GM12875 (cell line): ENCODE measurements around the gene NRXN2.

Source experiments
- H3K4me3 ChIP-seq: one replicate; pipeline ENCODE4 v1.5.1; 2011; ENCODE audit warnings: low read depth, low read length, control low read depth
- TF ChIP-seq, protein P1 (sequence below): IDR thresholded peaks from 2 replicates; pipeline ENCODE4 v1.5.1; 2011; ENCODE audit warnings: low read depth, mild to moderate bottlenecking, control low read depth, inconsistent platforms, low read length, moderate library complexity, borderline replicate concordance; ENCODE audit not compliant: insufficient read depth

The NRXN2 gene

DNA sequence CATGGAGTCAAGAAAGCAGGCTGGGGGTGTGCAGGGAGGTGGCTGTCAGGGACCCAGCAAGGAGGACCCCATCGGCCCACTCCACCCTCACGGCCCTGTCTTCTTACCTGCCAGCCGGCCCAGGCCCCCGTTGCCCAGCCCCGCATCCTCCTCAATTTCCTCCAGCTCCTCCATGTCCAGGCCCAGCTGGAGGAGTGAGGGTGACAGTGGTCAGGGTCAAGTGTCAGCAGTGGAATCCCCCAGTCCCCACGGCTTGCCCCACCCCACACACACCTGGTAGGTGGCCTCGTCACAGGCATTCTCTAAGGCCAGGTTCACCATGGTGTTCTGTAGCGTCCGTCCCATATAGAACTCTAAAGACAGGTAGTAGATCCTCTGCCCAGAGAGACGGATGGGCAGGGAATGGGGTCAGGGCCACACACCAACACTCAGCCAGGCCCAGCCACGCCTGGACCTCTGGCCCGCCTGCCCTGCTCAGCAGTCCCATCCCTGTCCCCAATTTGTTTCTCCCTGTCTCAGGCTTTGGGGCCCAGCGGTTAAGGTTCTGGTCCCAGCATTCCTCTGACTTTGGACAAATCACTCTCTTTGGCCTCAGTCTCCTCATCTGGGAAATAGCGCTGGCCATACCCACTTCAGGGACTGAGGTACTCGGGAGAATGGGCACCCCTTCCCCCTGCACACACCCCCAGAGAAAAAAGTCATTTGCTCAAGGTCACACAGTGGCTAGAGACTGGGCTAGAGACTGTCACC, 35.5 kb upstream of the NRXN2 start:
- TF ChIP-seq, protein P1, sequence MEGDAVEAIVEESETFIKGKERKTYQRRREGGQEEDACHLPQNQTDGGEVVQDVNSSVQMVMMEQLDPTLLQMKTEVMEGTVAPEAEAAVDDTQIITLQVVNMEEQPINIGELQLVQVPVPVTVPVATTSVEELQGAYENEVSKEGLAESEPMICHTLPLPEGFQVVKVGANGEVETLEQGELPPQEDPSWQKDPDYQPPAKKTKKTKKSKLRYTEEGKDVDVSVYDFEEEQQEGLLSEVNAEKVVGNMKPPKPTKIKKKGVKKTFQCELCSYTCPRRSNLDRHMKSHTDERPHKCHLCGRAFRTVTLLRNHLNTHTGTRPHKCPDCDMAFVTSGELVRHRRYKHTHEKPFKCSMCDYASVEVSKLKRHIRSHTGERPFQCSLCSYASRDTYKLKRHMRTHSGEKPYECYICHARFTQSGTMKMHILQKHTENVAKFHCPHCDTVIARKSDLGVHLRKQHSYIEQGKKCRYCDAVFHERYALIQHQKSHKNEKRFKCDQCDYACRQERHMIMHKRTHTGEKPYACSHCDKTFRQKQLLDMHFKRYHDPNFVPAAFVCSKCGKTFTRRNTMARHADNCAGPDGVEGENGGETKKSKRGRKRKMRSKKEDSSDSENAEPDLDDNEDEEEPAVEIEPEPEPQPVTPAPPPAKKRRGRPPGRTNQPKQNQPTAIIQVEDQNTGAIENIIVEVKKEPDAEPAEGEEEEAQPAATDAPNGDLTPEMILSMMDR, result no peak
- H3K4me3 ChIP-seq, result no peak overlapping the region

DNA sequence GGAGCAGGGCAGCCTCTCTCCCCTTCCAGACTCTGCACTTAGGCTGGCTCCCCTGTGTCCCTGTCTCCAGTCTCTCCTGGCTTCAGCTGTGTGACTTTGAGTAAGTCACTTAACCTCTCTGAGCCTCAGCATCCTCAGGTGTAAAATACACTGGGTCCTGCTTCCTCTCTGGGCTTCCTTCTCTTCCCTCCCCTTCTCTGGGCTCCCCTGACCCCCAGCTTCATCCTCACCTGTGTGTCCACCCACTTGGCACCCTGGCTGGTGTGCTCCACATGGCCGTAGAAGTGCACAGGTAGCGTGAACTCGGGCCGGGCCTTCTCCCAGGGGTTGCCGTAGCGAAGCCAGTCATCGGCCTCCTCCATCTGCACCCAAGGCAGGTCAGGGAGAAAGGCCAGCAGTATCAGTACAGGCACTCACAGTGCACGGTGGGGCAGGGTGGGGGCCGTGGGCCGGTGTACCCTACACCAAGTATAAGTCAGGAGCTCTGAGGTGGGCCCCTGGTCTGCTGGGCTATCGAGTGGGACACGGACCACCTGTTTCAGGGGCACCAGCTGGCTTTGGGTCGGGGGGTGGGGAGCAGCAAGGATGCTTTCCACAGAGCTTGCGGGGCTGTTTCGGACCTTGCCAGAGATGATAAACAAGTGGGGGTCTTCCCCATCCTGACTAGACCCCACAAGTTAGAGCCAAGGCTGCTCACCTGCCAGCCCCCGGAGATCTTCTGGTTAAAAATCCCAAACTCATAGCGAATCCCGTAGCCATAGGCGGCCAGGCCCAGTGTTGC, 34.7 kb upstream of the NRXN2 start:
- TF ChIP-seq, protein P1, result no peak
- no peak overlapping the region for H3K4me3 ChIP-seq

DNA sequence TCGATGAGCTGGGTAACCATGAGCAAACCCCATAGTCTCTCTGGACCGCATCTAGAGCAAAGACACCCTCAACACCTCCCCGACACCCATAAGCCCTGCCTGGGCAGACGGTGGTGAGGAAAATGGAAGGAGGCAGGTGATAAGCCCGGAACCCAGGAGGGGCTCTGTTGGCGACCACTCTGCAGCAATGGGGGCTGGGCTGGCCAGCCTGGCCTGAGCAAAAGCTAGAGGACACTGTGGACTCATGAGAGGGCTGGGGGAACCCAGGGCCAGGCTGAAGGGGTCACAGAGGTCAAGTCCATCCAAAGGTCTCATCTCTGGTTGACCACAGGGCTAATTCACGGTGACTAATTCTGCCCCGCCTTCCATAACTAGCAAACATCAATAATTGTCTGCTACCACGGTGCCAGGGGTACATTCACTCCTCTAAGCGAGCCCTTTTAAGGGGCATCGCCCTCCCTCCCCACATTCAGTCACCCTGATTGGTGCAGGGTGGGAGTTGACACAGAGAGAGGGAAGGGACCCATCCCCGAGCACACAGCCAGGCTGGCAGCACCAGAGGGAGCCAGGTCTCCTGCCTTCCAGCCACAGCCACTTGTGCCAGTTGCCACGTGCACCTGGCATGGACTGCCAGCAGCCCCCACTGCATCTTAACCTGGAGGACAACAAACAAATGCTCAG, 32.8 kb upstream of the NRXN2 start:
- TF ChIP-seq, protein P1, result no peak
- H3K4me3 ChIP-seq, result no peak overlapping the region

GRCh38 chr11:64754919-64755662, 32.1 kb upstream of the NRXN2 start:
- TF ChIP-seq, protein P1, result no peak
- H3K4me3 ChIP-seq, result no peak overlapping the region

DNA sequence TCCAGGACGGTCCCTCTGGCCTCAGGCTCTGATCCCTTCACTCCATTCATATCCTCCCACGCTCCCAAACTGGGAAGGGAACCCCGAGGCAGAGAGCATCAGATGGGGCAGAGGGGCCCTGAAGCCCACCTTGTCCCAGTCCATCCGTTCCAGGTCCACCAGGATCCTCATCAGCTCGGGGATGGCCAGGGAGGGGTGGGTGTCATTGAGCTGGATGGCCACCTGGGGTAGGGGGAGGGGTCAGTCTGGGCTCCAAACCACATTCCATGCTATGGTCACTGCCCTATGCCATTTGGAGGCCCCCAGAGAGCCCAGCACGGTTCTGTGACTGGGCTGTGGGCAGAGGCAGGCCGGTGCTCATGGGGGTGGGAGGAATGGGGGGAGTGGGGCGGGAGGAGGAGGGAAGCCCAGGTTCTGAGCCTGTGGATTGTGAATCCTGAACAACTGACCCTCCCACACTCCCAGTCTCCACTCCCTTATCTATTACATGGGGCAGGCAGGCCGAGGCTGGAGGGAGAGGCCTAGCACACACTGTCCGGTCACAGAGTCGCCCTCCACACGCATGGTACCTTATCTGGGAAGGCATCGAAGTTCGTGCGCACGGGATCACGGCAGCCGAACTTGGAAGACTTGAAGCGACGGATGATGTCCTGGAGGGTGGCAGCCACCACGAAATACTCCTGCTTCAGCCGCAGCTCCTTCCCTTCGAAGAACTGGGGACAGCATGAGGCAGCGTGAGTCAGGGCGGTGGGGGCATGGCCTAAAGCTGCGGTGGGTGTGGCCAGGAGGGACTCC, 31.3 kb upstream of the NRXN2 start:
- H3K4me3 ChIP-seq, result no peak overlapping the region
- TF ChIP-seq, protein P1, result no peak
